Left colon (tissue), 2 donors: ENCODE data around the gene ITGA11. TPM values are rescaled to one million over a fixed set of nuclear protein-coding genes. Genes with fewer than 3 reads are reported as not detected.

Source experiments
- ATAC-seq: fragments of 200-7000 bp; cut with Tn5 transposase; one replicate; pipeline ENCODE4 v1.9.1; 2020; ENCODE audit warnings: mild to moderate bottlenecking, moderate library complexity
- DNase-seq, 2 donors: peaks; one replicate each; pipeline ENCODE4 v3.0.0-alpha.2; 2020
- intact Hi-C, 2 donors: fragments of 100-400 bp; cut with DNase I in 1 of 2; cut with micrococcal nuclease in 1 of 2; formaldehyde crosslinking; loops; one replicate each; pipeline versions ENCODE4 v1.11.2 to v1.14.0; 2022; cut with DNase I, micrococcal nuclease
- total RNA-seq, 2 donors: library from RNA; stranded (reverse); fragmentation: NEBNext Ultra II Directional; extraction: Animal tissue kit (Norgen Biotek cat#: 25700); gene quantifications; one replicate each; pipeline ENCODE4 v1.2.1, GENCODE V29; 2021
- donor health status: DM: no; HTN: no; CAD: no.
- donor health status: DM: yes; HTN: yes; CAD: no.

The ITGA11 gene
- total RNA-seq, 2 donors from 2014 or later = 1.4 to 2.4 TPM

- no peak for ATAC-seq
- intact Hi-C loops = no loop called here
- no peak for DNase-seq
Measured at GRCh38 chr15:68369931-68370767, 61.8 kb downstream of the ITGA11 start.

- intact Hi-C loops = no loop called here
- no peak for ATAC-seq
- no peak for DNase-seq
Measured at GRCh38 chr15:68368731-68369435, 63.1 kb downstream of the ITGA11 start.

GRCh38 chr15:68367992-68368391, 64.0 kb downstream of the ITGA11 start:
- no peak for ATAC-seq
- intact Hi-C loops = no loop called here
- no peak for DNase-seq

DNA sequence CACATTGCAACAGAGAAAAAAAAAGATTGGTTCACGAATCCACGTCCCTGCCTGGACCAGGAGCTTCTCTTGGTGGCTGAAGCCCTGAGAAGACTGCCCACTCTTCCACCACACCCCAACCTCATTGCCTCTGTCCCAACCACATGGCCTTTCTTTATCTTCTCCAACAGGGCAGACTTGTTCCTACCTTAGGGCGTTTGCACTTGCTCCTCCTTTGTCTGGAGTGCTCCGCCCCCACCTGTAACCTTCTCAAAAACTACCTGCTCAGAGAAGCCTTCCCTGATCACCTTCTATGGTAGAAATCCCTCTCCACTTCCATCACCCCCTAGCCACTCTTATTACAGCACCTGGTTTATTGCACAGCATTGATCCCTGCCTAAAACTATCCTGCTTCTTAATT, 64.7 kb downstream of the ITGA11 start:
- ATAC-seq (no peak), DNase-seq (no peak)
- intact Hi-C loops = no loop called here

DNA sequence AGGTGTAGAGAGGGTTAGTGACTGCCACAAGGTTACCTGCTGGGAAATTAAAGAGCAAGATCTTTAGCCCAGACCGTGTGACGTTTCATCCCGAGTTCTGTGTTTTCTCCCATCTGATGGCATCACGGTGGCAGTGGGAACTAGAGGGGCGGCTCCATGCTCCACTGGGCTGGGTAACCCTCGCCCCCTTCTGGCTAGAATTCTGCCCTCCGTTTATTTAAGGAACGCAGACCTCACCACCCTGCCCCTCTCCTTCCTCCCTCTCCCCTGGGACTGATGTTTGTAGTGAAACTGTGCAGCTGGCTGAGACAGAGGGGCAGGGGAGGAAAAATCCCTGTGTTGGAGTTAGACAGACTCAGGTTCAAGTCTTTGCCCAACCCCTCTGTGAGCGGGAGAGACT, 65.6 kb downstream of the ITGA11 start:
- intact Hi-C loops = no loop called here
- DNase-seq = no peak
- ATAC-seq = no peak

DNA sequence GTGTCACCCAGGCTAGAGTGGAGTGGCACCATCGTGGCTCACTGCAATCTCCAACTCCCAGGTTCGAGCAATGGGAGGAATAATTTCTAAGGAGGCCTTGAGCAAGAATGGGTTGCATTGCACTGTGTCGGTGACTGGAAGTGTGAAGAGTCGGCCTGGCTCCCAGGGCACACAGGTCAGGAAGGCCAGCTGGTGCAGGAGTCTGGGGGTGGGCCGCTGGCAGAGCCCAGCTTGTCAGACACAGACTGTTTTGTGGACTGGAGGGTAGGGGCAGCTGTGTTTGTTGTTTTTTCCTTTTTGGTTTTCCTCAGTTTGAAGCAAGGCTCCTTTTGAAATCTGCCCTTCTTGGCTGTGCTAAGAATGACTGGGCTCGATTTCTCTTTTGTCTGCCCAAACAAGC, 66.2 kb downstream of the ITGA11 start:
- DNase-seq (no peak), ATAC-seq (no peak)
- intact Hi-C loops = no loop called here

GRCh38 chr15:68365140-68365745, 66.7 kb downstream of the ITGA11 start:
- no peak for ATAC-seq
- DNase-seq = no peak
- intact Hi-C loops = no loop called here

GRCh38 chr15:68364660-68365035, 67.3 kb downstream of the ITGA11 start:
- DNase-seq (no peak), ATAC-seq (no peak)
- intact Hi-C loops = no loop called here

DNA sequence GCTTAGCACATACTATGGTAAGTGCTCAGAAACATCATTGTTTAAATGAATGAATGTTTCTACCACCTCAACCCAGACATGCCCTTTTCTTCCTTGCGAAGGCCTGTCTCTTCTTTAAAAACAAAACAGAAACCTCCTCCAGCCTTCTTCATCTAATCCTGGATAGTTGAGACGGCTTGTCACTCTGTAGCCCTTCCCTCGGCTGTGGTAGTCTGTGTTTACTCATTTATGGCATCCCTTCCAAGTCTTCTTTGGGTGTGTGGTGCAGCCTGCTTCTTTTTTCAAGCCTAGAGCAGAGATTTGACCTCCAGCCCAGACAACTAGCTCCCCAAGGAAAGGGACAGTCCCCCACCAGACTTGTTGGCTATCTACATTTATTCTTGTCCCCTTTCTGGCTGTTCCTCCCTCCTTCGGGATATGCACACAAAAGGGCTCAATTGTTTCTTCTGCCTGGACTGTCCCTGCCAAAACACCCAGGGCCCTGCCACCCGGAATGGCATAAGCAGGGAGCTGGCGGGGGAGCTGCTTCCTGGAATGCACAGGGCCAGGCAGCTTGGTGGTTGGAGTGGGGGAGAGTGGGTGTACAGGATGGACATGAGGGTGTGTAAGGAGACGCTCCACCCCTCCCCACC, 67.8 kb downstream of the ITGA11 start:
- DNase-seq (no peak), ATAC-seq (no peak)
- intact Hi-C loops = no loop called here

GRCh38 chr15:68363353-68363752, 68.6 kb downstream of the ITGA11 start:
- no peak for DNase-seq
- ATAC-seq = no peak
- intact Hi-C loops = no loop called here

- intact Hi-C loops = no loop called here
- DNase-seq = no peak
- ATAC-seq = no peak
Measured at GRCh38 chr15:68362537-68363126, 69.3 kb downstream of the ITGA11 start.

GRCh38 chr15:68360721-68361120, 71.2 kb downstream of the ITGA11 start:
- intact Hi-C loops = no loop called here
- no peak for ATAC-seq
- no peak for DNase-seq

DNA sequence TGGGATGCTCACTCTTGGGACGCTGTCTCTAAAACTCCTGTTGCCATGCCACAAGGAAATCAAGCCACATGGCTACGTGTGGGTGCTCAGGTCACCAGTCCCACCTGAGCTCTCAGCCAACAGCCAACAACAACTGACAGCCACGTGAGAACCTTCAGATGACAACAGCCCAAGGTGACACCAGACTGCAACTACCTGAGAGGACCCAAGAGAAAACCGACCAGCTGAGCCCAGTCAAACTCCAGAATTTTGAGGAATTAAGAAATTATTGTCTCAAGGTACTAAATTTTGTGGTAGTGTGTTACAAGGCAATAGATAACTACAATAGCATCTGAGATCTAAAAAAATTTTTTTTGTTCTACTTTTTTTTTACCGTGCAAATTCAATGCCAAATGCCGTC, 75.2 kb downstream of the ITGA11 start:
- intact Hi-C loops = no loop called here

DNA sequence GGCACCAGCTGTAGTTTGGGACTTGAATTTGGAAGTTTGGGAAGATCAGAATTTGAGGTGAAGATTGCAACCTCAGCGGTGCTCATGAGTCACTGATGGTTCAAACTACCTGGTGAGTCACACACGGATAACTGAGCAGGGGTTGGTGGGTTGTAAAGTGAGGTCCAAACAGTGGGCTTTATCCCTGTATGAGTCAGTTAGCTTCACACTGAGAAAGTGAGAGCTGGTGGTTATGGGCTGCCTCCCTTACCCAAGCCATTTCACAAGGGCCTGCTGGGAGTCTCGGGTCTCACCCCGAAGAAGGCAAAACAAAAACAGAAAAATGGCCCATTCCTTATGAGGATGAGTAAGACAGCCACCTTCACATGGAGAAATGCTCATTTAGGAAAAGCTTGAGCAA, 77.0 kb downstream of the ITGA11 start:
- intact Hi-C loops = no loop called here
- ATAC-seq = no peak
- no peak for DNase-seq

More for the DNA sequence above, 75.2 kb downstream of the ITGA11 start:
- no peak for DNase-seq
- no peak for ATAC-seq

GRCh38 chr15:68354268-68354667, 77.7 kb downstream of the ITGA11 start:
- no peak for ATAC-seq
- intact Hi-C loops = no loop called here
- DNase-seq = no peak

GRCh38 chr15:68353421-68354135, 78.4 kb downstream of the ITGA11 start:
- DNase-seq (no peak), ATAC-seq (no peak)
- intact Hi-C loops = no loop called here

GRCh38 chr15:68352401-68353062, 79.4 kb downstream of the ITGA11 start:
- DNase-seq = peak in 1 of 2 donors; percentile 58
- intact Hi-C loops = no loop called here
- no peak for ATAC-seq

DNA sequence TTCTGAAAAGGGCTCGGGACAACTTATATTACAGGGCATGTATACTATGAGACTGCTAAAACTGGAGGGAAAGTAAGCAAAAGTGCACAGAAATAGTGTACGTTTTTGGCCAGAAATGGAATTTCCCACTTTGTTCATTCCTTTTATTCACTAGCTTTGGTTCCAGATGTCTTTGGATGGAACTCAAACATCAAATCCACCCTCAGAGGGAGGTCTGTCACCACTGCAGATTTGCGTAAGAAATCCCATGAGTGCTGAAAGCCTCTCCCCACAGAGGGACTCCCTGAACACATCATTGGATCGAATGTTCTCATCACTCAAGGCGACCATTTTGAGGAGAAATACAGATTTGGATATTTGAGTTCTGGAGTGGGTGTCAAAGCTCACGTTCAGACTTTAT, 82.8 kb downstream of the ITGA11 start:
- intact Hi-C loops = no loop called here
- DNase-seq (no peak), ATAC-seq (no peak)
